ENCODE measurements around the gene IPO4. TPM values are rescaled to one million over a fixed set of nuclear protein-coding genes. Genes with fewer than 3 reads are reported as not detected.

IPO4 gene
- total RNA-seq, 1 experiment from 2014 or later, result 116 TPM

- Histone ChIP-seq H3K27me3 (ENCODE audit: insufficient read depth, low read length) (no peaks in the 10 kb centered on the region), H3K4ac (ENCODE audit: low read depth, low read length) (no peak overlapping the region), H2BK20ac (ENCODE audit: low read depth, low read length, poor library complexity, severe bottlenecking) (no peak overlapping the region), H4K20me1 (ENCODE audit: control insufficient read depth, insufficient read depth, insufficient read length) (no peaks in the 10 kb centered on the region), H3K79me2 (ENCODE audit: insufficient read depth, low read length) (no peaks in the 10 kb centered on the region), H3T11ph (ENCODE audit: low read length) (no peak overlapping the region), H2BK120ac (ENCODE audit: low read depth, low read length, poor library complexity, severe bottlenecking) (no peak overlapping the region), H2AFZ (ENCODE audit: low read length) (no peak overlapping the region), H4K5ac (ENCODE audit: insufficient read length, low read depth, low read length) (no peak overlapping the region), H3K23me2 (ENCODE audit: insufficient read length, low read depth, low read length, poor library complexity, severe bottlenecking) (no peaks in the 10 kb centered on the region), H3K79me1 (ENCODE audit: insufficient read depth, low read depth, low read length, poor library complexity, severe bottlenecking) (peaks cover 4% of the 10 kb centered on the region), H3K23ac (ENCODE audit: insufficient read length, low read depth, low read length) (no peak overlapping the region), H3K4me2 (ENCODE audit: insufficient read depth, insufficient read length, low read length) (no peak overlapping the region), H3K27ac (ENCODE audit: insufficient read length, low read depth, low read length) (no peak overlapping the region), H4K8ac (replicated peaks; ENCODE audit: insufficient read length, low read depth, low read length) (no peak overlapping the region), H2BK5ac (ENCODE audit: insufficient read length, low read length) (no peak overlapping the region), H3K18ac (ENCODE audit: insufficient read length, low read depth, low read length) (no peak overlapping the region), H4K91ac (ENCODE audit: insufficient read length, low read depth, low read length) (no peak overlapping the region), H3K9ac (ENCODE audit: extremely low read depth, insufficient read length, low read length) (no peak overlapping the region), H2BK15ac (ENCODE audit: low read depth, low read length) (no peak overlapping the region), H3K56ac (ENCODE audit: insufficient read length, low read depth, low read length) (no peak overlapping the region), H2BK12ac (ENCODE audit: insufficient read length, low read depth, low read length) (no peak overlapping the region), H3K4me1 (ENCODE audit: insufficient read depth, low read length) (no peaks in the 10 kb centered on the region; the same call in 1 of the 2 replicates), H2AK5ac (ENCODE audit: insufficient read length, low read length) (no peak overlapping the region), H3K9me3 (ENCODE audit: control insufficient read depth, low read depth, low read length) (no peaks in the 10 kb centered on the region), H3K14ac (ENCODE audit: insufficient read depth, low read length) (no peak overlapping the region)
- no peak for TF ChIP-seq CTCF (conservative IDR thresholded peaks at IDR 0.05)
- no peak overlapping the region for H3K4me3 Mint-ChIP-seq
- H3K9me3 Mint-ChIP-seq, result no peaks in the 10 kb centered on the region
- DNase-seq, result no peak
- no CpG with 5 or more reads among the region's 19 CpGs for WGBS (ENCODE audit: extremely low coverage, insufficient read length, low lambda C conversion rate)
- peaks cover 39 to 89% (median 70%) of the 10 kb centered on the region in 3 experiments for H3K36me3 Mint-ChIP-seq (ENCODE audit: insufficient read depth in 1 of 3, low read depth in 3 of 3)
- peaks cover 10 to 13% of the 10 kb centered on the region in 2 experiments for H3K4me1 Mint-ChIP-seq
- no peaks in the 10 kb centered on the region; the same call in 1 of the 2 replicates for H3K27me3 Mint-ChIP-seq (ENCODE audit: low read depth)
- H3K27ac Mint-ChIP-seq, result no peak overlapping the region
These were observed 4.3 kb downstream of the IPO4 start for GRCh38 chr14:24184104-24184970.
